Body of pancreas (tissue), 4 donors: ENCODE data around the gene ERBB4. TPM values are rescaled to one million over a fixed set of nuclear protein-coding genes. Genes with fewer than 3 reads are reported as not detected.

Experiments
- microRNA-seq, 2 donors: library from miRNA; unstranded; fragments of <30 nt; microRNA quantifications; one replicate each; pipeline ENCODE4, GENCODE V29; 2016; ENCODE audit warnings: borderline number of aligned reads in 2 of 2, borderline replicate concordance in 2 of 2
- small RNA-seq: library from RNA; depleted of rRNA; stranded (forward); fragments of <200 nt; gene quantifications from one replicate; pipeline ENCODE3, GENCODE V24; 2016
- total RNA-seq, 2 donors: library from RNA; depleted of rRNA; stranded (reverse); fragments of >200 nt; gene quantifications; one replicate each; pipeline ENCODE4 v1.1.0, GENCODE V29; 2016

ERBB4 gene
- total RNA-seq, 2 donors from 2014 or later: 1.6 to 4.4 TPM

Small RNA genes lying within 50 kb of the gene (microRNA-seq; reads per million reads assigned to microRNA genes)
- gene MIR548F2: 0 reads per million in 2 donors

Small RNA genes lying within 50 kb of the gene (small RNA-seq; reads per million reads assigned to genes)
- gene MIR548F2 (not detected), gene RNA5SP119 (not detected)
